BE2C (cell line): ENCODE data around the gene NXN.
"Not testable (repeated sequence)": the region's sequence is repeated elsewhere in the genome, so short reads cannot be mapped to it uniquely, and the experiment has no call there.

ENCODE experiments used
- DNase-seq: peaks from one replicate; pipeline ENCODE4 v3.0.0-alpha.2; 2020
- H3K27me3 ChIP-seq: fragments of 250-450 bp; sonication (Bioruptor Pico); 2 replicates; pipeline ENCODE4 v1.5.1; 2020; ENCODE audit warnings: mild to moderate bottlenecking
- H3K36me3 ChIP-seq: fragments of 250-450 bp; sonication (Bioruptor Pico); 2 replicates; pipeline ENCODE4 v1.5.1; 2020; ENCODE audit warnings: mild to moderate bottlenecking
- H3K4me1 ChIP-seq: fragments of 250-450 bp; sonication (Bioruptor Pico); 2 replicates; pipeline ENCODE4 v1.5.1; 2020
- H3K4me3 ChIP-seq: 2 replicates; pipeline ENCODE4 v1.5.1; 2011; ENCODE audit warnings: low read depth, low read length
- H3K9me3 ChIP-seq: fragments of 250-450 bp; sonication (Bioruptor Pico); 2 replicates; pipeline ENCODE4 v1.5.1; 2020
- CTCF ChIP-seq: IDR thresholded peaks from 2 replicates; pipeline ENCODE4 v1.5.1; 2012; ENCODE audit warnings: mild to moderate bottlenecking, low read depth, low read length

The NXN gene

GRCh38 chr17:774313-774584 is 205.3 kb downstream of the NXN start:
- no peaks in the 10 kb centered on the region; the same call in 1 of the 2 replicates for H3K36me3 ChIP-seq
- TF ChIP-seq CTCF: no peak
- H3K4me1 ChIP-seq: no peaks in the 10 kb centered on the region
- H3K27me3 ChIP-seq: no peaks in the 10 kb centered on the region
- H3K9me3 ChIP-seq: no peaks in the 10 kb centered on the region
- DNase-seq: no peak
- H3K4me3 ChIP-seq: no peak overlapping the region

DNA sequence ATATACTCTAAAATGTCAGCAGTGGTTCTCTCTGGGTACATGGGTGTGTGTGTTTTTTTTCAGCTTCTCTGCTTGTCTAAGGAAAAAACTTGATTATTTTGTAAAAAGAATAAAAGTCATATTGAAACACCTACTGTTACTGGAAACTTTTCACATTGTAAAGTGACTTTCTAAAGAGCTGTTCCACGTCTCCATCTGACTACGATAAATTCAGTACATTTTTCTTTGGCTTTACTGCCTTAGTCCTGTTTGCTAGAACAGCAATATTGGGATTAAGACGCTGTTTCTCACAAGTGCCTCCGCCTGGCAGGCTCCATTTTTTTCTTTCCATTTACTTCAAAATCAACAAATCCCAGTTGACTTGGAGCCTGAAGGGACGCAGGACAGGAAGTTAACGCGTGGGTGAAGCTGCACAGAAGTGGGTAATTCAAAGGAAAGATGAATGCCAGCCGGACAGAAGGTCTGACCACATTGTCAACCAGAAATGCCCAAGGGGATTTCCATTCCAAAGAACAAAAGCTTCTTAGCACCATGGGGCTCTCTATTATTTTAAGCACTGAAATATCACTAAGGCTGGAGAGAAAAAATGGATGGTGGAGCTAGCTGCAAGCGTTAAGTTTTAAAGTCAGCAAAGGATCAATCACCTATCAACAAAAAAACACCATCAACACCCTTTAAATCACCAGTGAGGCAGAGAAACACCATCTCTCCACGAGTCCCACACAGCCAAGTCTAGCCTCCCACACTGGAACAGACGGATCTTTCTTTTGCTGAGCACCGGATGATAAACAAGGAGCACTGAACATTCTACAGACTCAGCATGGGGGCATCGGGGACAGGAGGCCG is 205.9 kb downstream of the NXN start:
- Histone ChIP-seq H3K4me1 (no peaks in the 10 kb centered on the region), H3K9me3 (no peaks in the 10 kb centered on the region), H3K4me3 (no peak overlapping the region), H3K27me3 (no peaks in the 10 kb centered on the region), H3K36me3 (no peaks in the 10 kb centered on the region; the same call in 1 of the 2 replicates)
- no peak for TF ChIP-seq CTCF
- DNase-seq: no peak

DNA sequence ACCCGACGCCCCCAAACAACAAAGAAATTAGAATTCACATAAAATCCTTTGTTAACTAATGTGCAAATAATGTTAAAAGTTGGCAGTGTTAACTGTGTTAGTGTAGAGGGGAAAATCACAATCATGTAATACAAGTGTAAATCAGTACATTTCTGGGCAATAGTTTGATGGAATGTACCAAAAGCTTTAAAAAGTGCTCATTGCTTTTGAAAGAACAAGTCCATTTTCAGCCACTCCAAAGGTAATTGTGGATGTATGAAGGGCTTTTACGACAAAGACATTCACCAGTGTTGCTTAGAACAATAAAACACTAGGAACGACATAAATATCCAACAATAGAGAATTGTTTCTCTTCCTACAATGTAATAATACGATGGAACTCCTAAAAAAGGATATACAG is 206.6 kb downstream of the NXN start:
- TF ChIP-seq CTCF: no peak
- Histone ChIP-seq H3K4me1 (no peaks in the 10 kb centered on the region), H3K4me3 (no peak overlapping the region), H3K27me3 (no peaks in the 10 kb centered on the region), H3K36me3 (no peaks in the 10 kb centered on the region; the same call in 1 of the 2 replicates), H3K9me3 (no peaks in the 10 kb centered on the region)
- DNase-seq: no peak

GRCh38 chr17:767076-767475 is 212.5 kb downstream of the NXN start:
- H3K27me3 ChIP-seq: no peaks in the 10 kb centered on the region
- no peaks in the 10 kb centered on the region for H3K4me1 ChIP-seq
- no peak overlapping the region for H3K4me3 ChIP-seq
- TF ChIP-seq CTCF: no peak
- no peaks in the 10 kb centered on the region for H3K9me3 ChIP-seq
- no peak for DNase-seq
- H3K36me3 ChIP-seq: no peaks in the 10 kb centered on the region; the same call in none of the 2 replicates

- no peak for TF ChIP-seq CTCF
- no peaks in the 10 kb centered on the region for H3K9me3 ChIP-seq
- no peaks in the 10 kb centered on the region for H3K4me1 ChIP-seq
- H3K36me3 ChIP-seq: no peaks in the 10 kb centered on the region
- DNase-seq: no peak
- H3K27me3 ChIP-seq: no peaks in the 10 kb centered on the region
- no peak overlapping the region for H3K4me3 ChIP-seq
Measured at GRCh38 chr17:760371-760770, 219.2 kb downstream of the NXN start.

- Histone ChIP-seq H3K36me3 (no peaks in the 10 kb centered on the region), H3K4me3 (no peak overlapping the region)
- TF ChIP-seq CTCF: no peak
Measured at GRCh38 chr17:759964-760363, 219.6 kb downstream of the NXN start.

GRCh38 chr17:756010-756567 is 223.5 kb downstream of the NXN start:
- not testable (repeated sequence) for H3K4me1 ChIP-seq, H3K27me3 ChIP-seq, H3K4me3 ChIP-seq, H3K9me3 ChIP-seq, H3K36me3 ChIP-seq, DNase-seq

More at GRCh38 chr17:759964-760363, 219.6 kb downstream of the NXN start:
- Histone ChIP-seq H3K9me3 (no peaks in the 10 kb centered on the region), H3K27me3 (no peaks in the 10 kb centered on the region), H3K4me1 (no peaks in the 10 kb centered on the region)
- no peak for DNase-seq

GRCh38 chr17:755319-755961 is 224.1 kb downstream of the NXN start:
- not testable (repeated sequence) for H3K9me3 ChIP-seq, H3K36me3 ChIP-seq, H3K27me3 ChIP-seq, H3K4me3 ChIP-seq, DNase-seq, H3K4me1 ChIP-seq
